GM04503 (cell line): ENCODE data around the gene SLC49A3.
"Not testable (repeated sequence)": the region's sequence is repeated elsewhere in the genome, so short reads cannot be mapped to it uniquely, and the experiment has no call there.

ENCODE experiments used
- DNase-seq: peaks from one replicate; pipeline ENCODE4 v3.0.0-alpha.2; 2012; ENCODE audit warnings: low read depth

The SLC49A3 gene

GRCh38 chr4:722169-722725 is 33.3 kb upstream of the SLC49A3 start:
- DNase-seq, result no peak

- DNase-seq, result no peak
These were observed 32.6 kb upstream of the SLC49A3 start for GRCh38 chr4:721261-722168.

GRCh38 chr4:720111-720860 is 31.3 kb upstream of the SLC49A3 start:
- no peak for DNase-seq

- no peak for DNase-seq
These were observed 29.5 kb upstream of the SLC49A3 start for GRCh38 chr4:718460-718859.

- DNase-seq, result no peak
These were observed 28.8 kb upstream of the SLC49A3 start for GRCh38 chr4:717601-718320.

- DNase-seq, result no peak
These were observed 25.1 kb upstream of the SLC49A3 start for GRCh38 chr4:714087-714486.

GRCh38 chr4:712916-713632 is 24.1 kb upstream of the SLC49A3 start:
- no peak for DNase-seq

GRCh38 chr4:712093-712492 is 23.1 kb upstream of the SLC49A3 start:
- no peak for DNase-seq

GRCh38 chr4:710916-711315 is 22.0 kb upstream of the SLC49A3 start:
- no peak for DNase-seq

- DNase-seq, result no peak
These were observed 21.2 kb upstream of the SLC49A3 start for GRCh38 chr4:710116-710515.

GRCh38 chr4:709348-709747 is 20.4 kb upstream of the SLC49A3 start:
- no peak for DNase-seq

GRCh38 chr4:708631-708933 is 19.6 kb upstream of the SLC49A3 start:
- no peak for DNase-seq

GRCh38 chr4:707929-708630 is 19.1 kb upstream of the SLC49A3 start:
- DNase-seq, result no peak

GRCh38 chr4:706834-707598 is 18.1 kb upstream of the SLC49A3 start:
- no peak for DNase-seq

GRCh38 chr4:706083-706633 is 17.2 kb upstream of the SLC49A3 start:
- not testable (repeated sequence) for DNase-seq

GRCh38 chr4:705278-706082 is 16.5 kb upstream of the SLC49A3 start, which contains the start of gene PCGF3:
Gene PCGF3 (plus strand): TSS chr4:705832. CDS start chr4:733681, 27,849 bp downstream.
- no peak for DNase-seq

- DNase-seq, result no peak
These were observed 16.0 kb upstream of the SLC49A3 start for GRCh38 chr4:704971-705277.

GRCh38 chr4:704198-704891 is 15.4 kb upstream of the SLC49A3 start:
- DNase-seq, result no peak
